ENCODE measurements around the gene CLMP. TPM values are rescaled to one million over a fixed set of nuclear protein-coding genes. Genes with fewer than 3 reads are reported as not detected.

Gene CLMP
- total and polyA plus RNA-seq, 9 of the 15 experiments (the other 6 are each of a cell fraction or from before 2014, with no cell fraction given) = 0.02 to 0.15 (median 0.03) TPM; not detected in 6

DNA sequence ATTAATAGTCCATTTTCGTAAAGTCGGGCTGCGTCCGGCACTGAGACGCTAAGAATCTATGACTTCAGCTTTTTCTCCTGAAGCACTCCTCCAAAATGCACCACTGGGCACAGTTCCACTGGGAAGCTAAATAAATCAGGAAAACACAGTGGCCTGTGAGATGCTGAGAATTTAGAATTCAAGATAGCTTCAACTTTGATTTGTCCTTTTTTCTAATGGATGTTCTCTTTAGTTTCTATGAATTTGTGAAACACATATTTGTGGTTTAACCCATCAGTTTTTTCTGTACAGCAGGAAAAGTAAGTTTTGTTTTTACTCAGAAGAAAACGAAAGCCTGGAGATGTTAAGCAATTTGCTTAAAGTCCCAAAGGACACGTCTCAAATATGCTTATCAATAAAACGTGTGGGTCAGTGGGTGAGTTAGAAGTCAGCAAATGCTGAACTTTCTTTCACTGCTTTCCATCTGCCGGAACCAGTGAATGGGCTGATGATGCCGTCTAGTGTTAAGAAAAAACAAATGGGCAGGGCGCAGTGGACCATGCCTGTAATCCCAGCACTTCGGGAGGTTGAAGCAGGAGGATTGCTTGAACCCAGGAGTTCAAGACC, 40.7 kb upstream of the CLMP start:
- Histone ChIP-seq H3K9me3 (replicated peaks; ENCODE audit: control insufficient read depth, insufficient read depth, low read depth, low read length) (no peaks in the 10 kb centered on the region), H2AFZ (ENCODE audit: low read depth, low read length) (no peak overlapping the region), H3K9ac (ENCODE audit: insufficient read depth in 1 of 2, low read depth in 2 of 2, low read length in 2 of 2) (no peak overlapping the region), H3K27me3 (ENCODE audit: control insufficient read depth in 2 of 2, insufficient read depth in 2 of 2, low read length in 2 of 2) (peaks cover 0 to 5% of the 10 kb centered on the region in 2 experiments; a peak in 2 of 5 replicates), H3K36me3 (ENCODE audit: control insufficient read depth, insufficient read depth, low read length) (no peaks in the 10 kb centered on the region), H3K9me1 (ENCODE audit: control insufficient read depth, insufficient read depth, low read length) (no peaks in the 10 kb centered on the region), H4K20me1 (replicated peaks; ENCODE audit: control insufficient read depth, insufficient read depth, low read length) (no peaks in the 10 kb centered on the region), H3K4me3 (no peak overlapping the region), H3K4me2 (ENCODE audit: insufficient read depth, low read length) (no peak overlapping the region), H3K27ac (ENCODE audit: extremely low read depth, low read depth, low read length) (no peak overlapping the region), H3K79me2 (ENCODE audit: control insufficient read depth, insufficient read depth, low read length) (no peaks in the 10 kb centered on the region), H3K4me1 (replicated peaks in 1 of 2; ENCODE audit: control insufficient read depth in 2 of 2, insufficient read depth in 2 of 2, low read length in 2 of 2) (no peaks in the 10 kb centered on the region)
- no TSS peak for BruUV-seq (replicated peaks)
- in situ Hi-C loops (cut with MboI) = no loop called here
- ATAC-seq (no peak), DNase-seq (ENCODE audit: extremely low read depth in 1 of 4, low spot score in 3 of 4) (no peak), FAIRE-seq (no peak)
- ChIA-PET CTCF (ENCODE audit: low intra/inter-chr PET ratio) (no interaction called here), POLR2A (no interaction called here)
- WGBS (ENCODE audit: insufficient coverage, low coverage, missing lambda C conversion rate) = 34% methylated on average over 12 of the region's 12 CpGs
- intact Hi-C loops (cut with micrococcal nuclease) = no loop called here
- TF ChIP-seq, protein P1, sequence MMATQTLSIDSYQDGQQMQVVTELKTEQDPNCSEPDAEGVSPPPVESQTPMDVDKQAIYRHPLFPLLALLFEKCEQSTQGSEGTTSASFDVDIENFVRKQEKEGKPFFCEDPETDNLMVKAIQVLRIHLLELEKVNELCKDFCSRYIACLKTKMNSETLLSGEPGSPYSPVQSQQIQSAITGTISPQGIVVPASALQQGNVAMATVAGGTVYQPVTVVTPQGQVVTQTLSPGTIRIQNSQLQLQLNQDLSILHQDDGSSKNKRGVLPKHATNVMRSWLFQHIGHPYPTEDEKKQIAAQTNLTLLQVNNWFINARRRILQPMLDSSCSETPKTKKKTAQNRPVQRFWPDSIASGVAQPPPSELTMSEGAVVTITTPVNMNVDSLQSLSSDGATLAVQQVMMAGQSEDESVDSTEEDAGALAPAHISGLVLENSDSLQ (IDR thresholded peaks at IDR 0.05) = no peak
- TF ChIP-seq ZNF785 (CRISPR knock-in tag; IDR thresholded peaks at IDR 0.05) = no peak
- no peak for TF ChIP-seq ZNF121 (CRISPR knock-in tag; conservative IDR thresholded peaks at IDR 0.05)
- no peak for TF ChIP-seq MAFG (tag; conservative IDR thresholded peaks at IDR 0.05)
- no peak for TF ChIP-seq KDM1A (IDR thresholded peaks at IDR 0.05)
- no peak for TF ChIP-seq E2F3 (CRISPR knock-in tag; IDR thresholded peaks at IDR 0.05)
- TF ChIP-seq, protein P2, sequence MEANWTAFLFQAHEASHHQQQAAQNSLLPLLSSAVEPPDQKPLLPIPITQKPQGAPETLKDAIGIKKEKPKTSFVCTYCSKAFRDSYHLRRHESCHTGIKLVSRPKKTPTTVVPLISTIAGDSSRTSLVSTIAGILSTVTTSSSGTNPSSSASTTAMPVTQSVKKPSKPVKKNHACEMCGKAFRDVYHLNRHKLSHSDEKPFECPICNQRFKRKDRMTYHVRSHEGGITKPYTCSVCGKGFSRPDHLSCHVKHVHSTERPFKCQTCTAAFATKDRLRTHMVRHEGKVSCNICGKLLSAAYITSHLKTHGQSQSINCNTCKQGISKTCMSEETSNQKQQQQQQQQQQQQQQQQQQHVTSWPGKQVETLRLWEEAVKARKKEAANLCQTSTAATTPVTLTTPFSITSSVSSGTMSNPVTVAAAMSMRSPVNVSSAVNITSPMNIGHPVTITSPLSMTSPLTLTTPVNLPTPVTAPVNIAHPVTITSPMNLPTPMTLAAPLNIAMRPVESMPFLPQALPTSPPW (CRISPR knock-in tag; IDR thresholded peaks at IDR 0.05) = no peak
- TF ChIP-seq, protein P3, sequence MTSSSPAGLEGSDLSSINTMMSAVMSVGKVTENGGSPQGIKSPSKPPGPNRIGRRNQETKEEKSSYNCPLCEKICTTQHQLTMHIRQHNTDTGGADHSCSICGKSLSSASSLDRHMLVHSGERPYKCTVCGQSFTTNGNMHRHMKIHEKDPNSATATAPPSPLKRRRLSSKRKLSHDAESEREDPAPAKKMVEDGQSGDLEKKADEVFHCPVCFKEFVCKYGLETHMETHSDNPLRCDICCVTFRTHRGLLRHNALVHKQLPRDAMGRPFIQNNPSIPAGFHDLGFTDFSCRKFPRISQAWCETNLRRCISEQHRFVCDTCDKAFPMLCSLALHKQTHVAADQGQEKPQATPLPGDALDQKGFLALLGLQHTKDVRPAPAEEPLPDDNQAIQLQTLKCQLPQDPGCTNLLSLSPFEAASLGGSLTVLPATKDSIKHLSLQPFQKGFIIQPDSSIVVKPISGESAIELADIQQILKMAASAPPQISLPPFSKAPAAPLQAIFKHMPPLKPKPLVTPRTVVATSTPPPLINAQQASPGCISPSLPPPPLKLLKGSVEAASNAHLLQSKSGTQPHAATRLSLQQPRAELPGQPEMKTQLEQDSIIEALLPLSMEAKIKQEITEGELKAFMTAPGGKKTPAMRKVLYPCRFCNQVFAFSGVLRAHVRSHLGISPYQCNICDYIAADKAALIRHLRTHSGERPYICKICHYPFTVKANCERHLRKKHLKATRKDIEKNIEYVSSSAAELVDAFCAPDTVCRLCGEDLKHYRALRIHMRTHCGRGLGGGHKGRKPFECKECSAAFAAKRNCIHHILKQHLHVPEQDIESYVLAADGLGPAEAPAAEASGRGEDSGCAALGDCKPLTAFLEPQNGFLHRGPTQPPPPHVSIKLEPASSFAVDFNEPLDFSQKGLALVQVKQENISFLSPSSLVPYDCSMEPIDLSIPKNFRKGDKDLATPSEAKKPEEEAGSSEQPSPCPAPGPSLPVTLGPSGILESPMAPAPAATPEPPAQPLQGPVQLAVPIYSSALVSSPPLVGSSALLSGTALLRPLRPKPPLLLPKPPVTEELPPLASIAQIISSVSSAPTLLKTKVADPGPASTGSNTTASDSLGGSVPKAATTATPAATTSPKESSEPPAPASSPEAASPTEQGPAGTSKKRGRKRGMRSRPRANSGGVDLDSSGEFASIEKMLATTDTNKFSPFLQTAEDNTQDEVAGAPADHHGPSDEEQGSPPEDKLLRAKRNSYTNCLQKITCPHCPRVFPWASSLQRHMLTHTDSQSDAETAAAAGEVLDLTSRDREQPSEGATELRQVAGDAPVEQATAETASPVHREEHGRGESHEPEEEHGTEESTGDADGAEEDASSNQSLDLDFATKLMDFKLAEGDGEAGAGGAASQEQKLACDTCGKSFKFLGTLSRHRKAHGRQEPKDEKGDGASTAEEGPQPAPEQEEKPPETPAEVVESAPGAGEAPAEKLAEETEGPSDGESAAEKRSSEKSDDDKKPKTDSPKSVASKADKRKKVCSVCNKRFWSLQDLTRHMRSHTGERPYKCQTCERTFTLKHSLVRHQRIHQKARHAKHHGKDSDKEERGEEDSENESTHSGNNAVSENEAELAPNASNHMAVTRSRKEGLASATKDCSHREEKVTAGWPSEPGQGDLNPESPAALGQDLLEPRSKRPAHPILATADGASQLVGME (CRISPR knock-in tag; IDR thresholded peaks at IDR 0.05) = no peak
- TF ChIP-seq ZBED1 (IDR thresholded peaks at IDR 0.05) = no peak
- TF ChIP-seq, protein P4, sequence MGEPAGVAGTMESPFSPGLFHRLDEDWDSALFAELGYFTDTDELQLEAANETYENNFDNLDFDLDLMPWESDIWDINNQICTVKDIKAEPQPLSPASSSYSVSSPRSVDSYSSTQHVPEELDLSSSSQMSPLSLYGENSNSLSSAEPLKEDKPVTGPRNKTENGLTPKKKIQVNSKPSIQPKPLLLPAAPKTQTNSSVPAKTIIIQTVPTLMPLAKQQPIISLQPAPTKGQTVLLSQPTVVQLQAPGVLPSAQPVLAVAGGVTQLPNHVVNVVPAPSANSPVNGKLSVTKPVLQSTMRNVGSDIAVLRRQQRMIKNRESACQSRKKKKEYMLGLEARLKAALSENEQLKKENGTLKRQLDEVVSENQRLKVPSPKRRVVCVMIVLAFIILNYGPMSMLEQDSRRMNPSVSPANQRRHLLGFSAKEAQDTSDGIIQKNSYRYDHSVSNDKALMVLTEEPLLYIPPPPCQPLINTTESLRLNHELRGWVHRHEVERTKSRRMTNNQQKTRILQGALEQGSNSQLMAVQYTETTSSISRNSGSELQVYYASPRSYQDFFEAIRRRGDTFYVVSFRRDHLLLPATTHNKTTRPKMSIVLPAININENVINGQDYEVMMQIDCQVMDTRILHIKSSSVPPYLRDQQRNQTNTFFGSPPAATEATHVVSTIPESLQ (CRISPR knock-in tag; IDR thresholded peaks at IDR 0.05) = no peak
- TF ChIP-seq PRPF4 (IDR thresholded peaks at IDR 0.05; ENCODE audit: insufficient read depth, low read depth, low read length, poor library complexity, severe bottlenecking) = no peak
- TF ChIP-seq NR2C1 (IDR thresholded peaks at IDR 0.05) = no peak
- TF ChIP-seq NR2C1 (tag; IDR thresholded peaks at IDR 0.05) = no peak

All from K562 (cell line).